HG03558 (cell line): Measurements from ENCODE around the gene MEGF11.
"Not testable (repeated sequence)": the region's sequence is repeated elsewhere in the genome, so short reads cannot be mapped to it uniquely, and the experiment has no call there.

Source experiments
- ATAC-seq: cut with Tn5 transposase; IDR thresholded peaks from one replicate; pipeline ENCODE4 v1.9.1; 2021; ENCODE audit warnings: moderate number of reproducible peaks; ENCODE audit not compliant: unreplicated experiment; ENCODE audit errors: extremely low read depth

Gene MEGF11

DNA sequence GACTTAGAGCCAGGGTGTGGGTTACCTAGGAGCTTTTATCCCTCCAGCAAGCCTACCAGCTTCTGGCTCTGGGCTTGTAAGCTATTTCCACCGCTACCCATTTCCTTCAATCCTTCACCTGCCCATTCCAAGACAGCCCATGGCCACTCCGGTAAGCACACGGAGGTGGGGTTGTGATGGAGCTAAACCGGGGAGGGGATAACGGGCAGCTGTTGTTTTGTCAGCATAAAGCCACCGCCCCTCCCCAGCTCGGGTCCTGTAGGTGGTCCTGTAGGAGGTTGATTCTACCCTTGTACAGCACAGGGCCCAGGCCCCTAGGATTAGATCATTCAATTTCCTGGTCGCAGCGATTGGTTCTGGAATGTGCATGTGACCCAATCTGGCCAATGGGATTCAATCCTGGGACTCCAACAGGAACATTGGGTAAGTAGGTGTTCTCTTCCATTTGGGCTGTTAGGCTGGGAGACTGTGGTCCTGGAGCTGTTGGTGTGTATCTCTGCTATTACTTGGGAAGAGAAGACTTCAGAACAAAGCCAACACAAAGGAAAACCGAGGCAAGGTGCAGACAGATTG, 233.6 kb downstream of the MEGF11 start:
- no peak for ATAC-seq

GRCh38 chr15:66019368-66019767, 234.2 kb downstream of the MEGF11 start:
- no peak for ATAC-seq

- no peak for ATAC-seq
Observed at GRCh38 chr15:66018488-66018797, 235.1 kb downstream of the MEGF11 start.

DNA sequence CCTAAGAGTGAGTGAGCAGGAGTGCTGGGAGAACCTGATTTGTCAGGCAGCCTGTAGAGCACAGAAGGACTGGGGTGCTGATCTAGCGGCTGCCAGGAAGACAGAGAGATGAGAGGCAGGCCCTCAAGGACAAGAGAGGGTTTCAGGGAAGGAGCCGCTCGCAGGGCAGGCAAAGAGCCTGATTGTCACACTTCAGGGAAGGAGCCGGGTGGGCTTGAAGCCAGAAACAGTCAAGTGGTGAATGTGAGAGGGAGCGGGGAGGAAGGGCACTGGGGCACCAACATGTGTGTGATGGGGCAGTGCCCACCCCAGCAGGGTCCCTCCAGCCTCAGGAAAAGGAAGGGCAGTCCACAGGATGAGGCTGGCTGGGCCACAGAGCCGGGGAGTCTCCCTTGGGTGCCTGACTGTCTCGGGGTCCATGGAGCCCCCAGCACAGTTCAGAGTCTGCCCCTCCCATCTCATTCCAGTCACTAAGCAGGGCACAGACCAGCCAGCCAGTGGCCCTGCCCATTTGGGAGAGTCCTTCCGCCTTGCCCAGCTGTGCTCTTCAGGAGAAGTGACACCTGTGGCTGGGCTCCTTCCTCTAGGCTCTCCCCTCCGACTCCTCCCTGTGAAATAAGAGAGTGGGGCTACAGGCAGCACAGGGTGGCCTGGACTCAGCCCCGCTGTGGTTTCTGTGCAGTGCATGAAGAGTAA, 235.6 kb downstream of the MEGF11 start:
- no peak for ATAC-seq

DNA sequence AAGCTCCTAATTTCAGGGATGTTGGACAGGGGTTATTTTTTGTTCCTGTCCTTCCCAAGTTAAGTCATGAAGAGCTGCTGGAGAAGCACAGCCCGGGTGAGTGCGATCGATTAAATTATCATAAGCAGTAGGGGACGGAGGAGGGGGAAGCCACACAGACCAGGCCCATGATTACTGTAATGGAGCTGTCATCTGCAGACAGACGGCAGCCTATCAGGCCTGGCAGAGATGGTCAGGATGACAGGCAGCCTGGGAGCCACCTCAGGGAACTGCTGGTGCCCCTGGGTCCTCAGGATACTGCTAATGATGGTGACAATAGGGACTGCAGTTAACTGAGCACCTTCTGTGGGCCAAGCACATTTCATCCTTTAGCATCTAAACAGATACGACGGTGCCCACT, 236.6 kb downstream of the MEGF11 start:
- ATAC-seq: no peak

DNA sequence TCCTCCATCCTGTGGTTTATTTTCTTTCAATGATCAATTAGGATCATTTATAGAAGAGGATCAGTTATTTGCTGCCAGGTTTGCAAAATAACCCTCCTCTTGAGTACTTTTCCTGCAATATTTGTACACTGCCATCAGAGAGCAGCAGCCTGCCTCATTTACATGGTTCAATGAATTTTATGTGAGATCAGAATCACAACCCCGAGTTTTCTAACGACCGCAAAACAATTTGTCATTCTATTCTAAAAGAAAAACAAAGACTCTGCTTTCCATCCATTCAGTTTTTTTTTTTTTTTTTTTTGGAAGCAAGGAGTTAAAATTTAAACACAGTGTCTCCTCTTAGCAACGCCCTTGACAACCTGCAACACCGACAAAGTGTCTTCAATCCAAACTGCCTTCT, 237.4 kb downstream of the MEGF11 start:
- no peak for ATAC-seq

DNA sequence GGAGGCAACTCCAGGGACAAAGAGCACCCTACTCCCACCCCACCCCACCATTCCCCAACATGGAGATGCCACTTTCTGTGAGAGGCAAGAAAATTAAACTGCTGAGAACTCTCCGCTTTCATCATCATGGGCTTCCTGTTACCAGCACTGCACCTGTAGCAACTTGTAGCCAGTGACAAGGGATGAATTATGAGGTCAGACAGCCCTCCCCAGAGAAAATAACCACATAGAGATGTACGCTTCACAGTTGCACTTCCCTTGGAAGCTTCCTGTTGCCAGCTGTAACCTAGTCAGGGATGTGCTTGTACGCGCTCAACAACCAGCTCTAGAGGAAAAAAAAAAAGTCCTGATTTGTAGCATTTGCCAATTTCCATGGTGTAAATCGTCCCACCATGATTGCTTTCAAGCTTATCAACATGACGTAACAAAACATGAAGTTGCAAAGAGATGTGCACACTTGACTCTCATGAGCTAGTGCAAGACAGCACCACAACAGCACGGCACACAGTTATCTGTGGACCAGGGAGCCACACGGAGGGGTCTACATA, 238.8 kb downstream of the MEGF11 start:
- no peak for ATAC-seq

GRCh38 chr15:66014022-66014421, 239.5 kb downstream of the MEGF11 start:
- ATAC-seq: no peak

GRCh38 chr15:66008940-66009562, 244.5 kb downstream of the MEGF11 start:
- no peak for ATAC-seq

DNA sequence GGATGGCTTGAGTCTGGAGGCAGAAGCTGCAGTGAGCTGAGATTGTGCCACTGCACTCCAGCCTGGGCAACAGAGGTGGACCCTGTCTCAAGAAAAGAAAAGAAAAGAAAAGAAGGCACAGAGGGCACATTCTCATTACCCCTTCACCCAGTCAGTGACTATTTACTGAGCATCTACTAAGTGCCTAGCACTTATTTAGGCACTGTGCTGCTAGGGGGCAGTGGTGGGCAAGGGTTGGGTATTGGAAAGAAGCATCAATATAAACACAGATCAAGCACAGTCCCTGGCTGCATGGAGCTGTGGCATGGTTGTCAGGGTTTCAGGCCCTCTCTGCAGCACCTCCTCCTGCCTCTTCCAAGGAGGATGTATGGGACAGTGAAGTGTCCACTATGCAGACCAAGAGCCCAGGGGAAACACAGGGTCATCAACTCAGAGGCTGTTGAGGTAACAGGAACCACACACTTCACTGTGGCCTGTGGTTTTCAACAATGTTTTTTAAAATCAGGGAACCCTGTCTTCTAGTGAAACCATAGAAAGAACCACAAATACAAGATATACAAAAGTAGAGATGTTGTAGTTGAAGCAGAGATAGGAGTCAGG, 245.8 kb downstream of the MEGF11 start:
- ATAC-seq: no peak

DNA sequence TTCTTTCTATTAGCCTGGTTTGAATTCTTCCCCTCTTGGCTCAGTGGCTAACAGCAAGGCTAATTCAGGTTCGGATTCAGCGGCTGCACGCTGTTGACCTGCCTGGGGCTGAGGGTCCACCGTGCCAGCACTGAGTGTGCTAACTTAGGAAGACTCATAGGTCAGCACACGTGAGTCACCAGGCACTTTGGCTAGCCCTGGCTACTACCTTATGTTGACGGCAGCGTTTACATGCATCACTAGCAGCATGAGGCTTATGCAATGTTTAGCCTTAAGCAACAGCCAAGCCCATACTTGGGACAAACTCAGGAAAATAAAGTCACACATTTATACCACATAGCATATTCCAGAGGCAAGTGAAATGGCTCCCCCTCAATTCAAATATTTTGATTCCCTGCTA, 246.6 kb downstream of the MEGF11 start:
- ATAC-seq: no peak

- no peak for ATAC-seq
Observed at GRCh38 chr15:66004618-66005262, 248.8 kb downstream of the MEGF11 start.

GRCh38 chr15:66003129-66003528, 250.4 kb downstream of the MEGF11 start:
- not testable (repeated sequence) for ATAC-seq

- no peak for ATAC-seq
Observed at GRCh38 chr15:66001717-66002426, 251.7 kb downstream of the MEGF11 start.

- no peak for ATAC-seq
Observed at GRCh38 chr15:66001042-66001441, 252.5 kb downstream of the MEGF11 start.

- no peak for ATAC-seq
Observed at GRCh38 chr15:65998486-65998885, 255.1 kb downstream of the MEGF11 start.

DNA sequence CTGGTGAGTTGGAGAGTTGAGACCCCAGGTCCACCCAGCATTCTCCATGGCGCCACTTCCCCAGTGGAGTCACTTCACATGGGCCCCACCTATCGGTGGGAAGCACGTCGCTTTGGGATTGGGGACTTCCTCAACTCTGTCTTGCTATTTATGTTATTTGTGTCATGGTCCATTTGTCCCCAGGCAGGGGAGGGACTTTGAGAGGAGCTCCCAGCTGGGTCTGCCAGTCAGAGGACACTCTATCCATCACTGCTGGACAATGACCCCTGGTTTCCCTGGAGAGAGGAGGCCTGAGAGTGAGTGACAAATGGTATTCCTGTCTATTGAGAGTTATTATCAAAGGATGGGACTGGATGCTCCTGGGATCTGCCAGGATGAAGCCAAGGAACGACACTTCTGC, 256.6 kb downstream of the MEGF11 start:
- no peak for ATAC-seq

DNA sequence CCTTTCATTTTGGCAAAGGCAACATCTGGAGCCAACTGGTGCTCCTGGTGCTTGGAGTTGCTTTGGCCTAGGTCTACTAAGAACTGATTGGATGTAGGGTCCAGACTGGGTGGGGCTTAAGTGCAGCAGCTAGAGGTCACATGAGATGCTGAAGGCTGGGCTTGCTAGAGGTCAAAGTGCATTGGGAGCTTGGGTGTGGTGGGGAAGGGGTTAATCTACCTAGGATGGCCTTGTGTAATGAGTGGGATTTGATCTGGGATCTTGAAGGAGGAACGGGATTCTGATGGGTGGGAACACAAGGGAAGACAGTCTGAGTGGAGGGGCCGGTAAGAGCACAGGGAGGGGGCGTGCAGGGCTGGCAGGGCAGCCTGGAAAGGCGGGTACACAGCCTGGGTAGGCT, 258.7 kb downstream of the MEGF11 start:
- ATAC-seq: no peak

DNA sequence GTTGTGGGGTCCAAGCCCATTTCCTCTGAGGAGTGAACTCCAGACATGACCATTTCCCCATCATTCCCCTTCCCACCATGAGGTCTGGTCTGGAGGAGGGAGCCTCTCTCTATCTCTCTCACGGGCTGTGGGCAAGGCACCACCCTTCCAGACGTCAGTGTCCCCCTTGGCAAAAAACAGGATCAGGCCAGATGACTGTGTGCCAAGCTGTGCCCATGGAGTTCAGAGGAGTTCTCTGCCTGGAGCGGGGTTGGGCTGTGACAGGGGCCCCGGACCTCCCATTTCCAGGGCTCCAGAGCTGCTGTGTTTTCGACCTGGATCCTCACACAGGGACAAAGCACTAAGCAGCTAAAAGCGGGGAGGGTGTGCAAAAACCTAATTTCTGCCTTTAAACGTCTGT, 259.8 kb downstream of the MEGF11 start:
- ATAC-seq: no peak

GRCh38 chr15:65993236-65993635, 260.3 kb downstream of the MEGF11 start:
- no peak for ATAC-seq
